ENCODE measurements around the gene LRRC45. TPM values are rescaled to one million over a fixed set of nuclear protein-coding genes. Genes with fewer than 3 reads are reported as not detected.

The LRRC45 gene
- total RNA-seq, 1 donor from 2014 or later, result 17.3 TPM

DNA sequence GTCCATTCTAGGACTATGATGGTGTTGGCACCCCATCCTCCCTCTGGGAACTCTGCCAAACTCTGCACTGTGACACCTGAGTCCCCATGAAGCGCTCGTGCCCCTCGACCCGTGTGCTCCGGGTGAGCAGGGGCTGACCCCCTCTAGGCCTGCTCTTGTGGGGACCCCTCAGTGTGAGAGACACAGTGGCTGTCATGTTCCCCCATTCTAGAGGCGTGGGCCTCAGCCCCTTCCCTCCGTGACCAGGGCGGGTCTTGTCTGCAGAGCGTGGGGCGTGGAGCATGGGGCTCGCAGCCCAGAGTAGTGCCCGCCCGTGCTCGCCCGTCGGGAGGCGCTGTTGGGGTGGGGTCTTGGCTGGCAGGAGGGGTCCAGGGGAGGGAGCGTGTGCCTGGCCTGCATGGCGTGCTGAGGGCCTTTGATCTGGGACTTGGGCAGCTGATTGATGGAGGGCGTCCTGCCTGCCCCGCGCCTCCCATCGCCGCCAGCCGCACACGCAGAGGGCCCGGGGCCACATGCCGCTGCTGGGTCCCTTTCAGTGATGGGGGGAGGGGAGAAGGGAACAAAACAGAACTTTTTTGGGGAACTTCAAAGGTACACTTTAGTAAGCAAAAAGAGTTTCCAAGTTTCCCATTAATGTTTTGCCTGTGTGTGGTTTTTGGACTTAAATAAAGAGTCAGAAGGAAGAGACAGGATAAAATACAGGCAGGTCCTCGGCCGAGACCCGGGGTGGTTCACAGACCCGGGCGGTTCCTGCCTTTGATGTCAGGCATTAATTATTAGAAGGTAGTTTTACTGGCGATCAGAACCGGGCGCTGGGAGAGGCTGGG, 22.9 kb upstream of the LRRC45 start:
- DNase-seq, result no peak
- H3K27me3 ChIP-seq (ENCODE audit: low read depth), result no peaks in the 10 kb centered on the region
- ATAC-seq, result peak; percentile 12 to 19
- intact Hi-C loops (cut with DNase I), result no loop called here
- H3K9me3 ChIP-seq, result no peaks in the 10 kb centered on the region
- TF ChIP-seq, protein P1, sequence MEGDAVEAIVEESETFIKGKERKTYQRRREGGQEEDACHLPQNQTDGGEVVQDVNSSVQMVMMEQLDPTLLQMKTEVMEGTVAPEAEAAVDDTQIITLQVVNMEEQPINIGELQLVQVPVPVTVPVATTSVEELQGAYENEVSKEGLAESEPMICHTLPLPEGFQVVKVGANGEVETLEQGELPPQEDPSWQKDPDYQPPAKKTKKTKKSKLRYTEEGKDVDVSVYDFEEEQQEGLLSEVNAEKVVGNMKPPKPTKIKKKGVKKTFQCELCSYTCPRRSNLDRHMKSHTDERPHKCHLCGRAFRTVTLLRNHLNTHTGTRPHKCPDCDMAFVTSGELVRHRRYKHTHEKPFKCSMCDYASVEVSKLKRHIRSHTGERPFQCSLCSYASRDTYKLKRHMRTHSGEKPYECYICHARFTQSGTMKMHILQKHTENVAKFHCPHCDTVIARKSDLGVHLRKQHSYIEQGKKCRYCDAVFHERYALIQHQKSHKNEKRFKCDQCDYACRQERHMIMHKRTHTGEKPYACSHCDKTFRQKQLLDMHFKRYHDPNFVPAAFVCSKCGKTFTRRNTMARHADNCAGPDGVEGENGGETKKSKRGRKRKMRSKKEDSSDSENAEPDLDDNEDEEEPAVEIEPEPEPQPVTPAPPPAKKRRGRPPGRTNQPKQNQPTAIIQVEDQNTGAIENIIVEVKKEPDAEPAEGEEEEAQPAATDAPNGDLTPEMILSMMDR (IDR thresholded peaks at IDR 0.05), result no peak
- no peak overlapping the region for H3K27ac ChIP-seq
- peaks cover 7% of the 10 kb centered on the region for H3K36me3 ChIP-seq
- no peak overlapping the region for H3K4me3 ChIP-seq
- peaks cover 17% of the 10 kb centered on the region for H3K4me1 ChIP-seq

- DNase-seq (no peak), ATAC-seq (no peak)
- no peaks in the 10 kb centered on the region for H3K9me3 ChIP-seq
- intact Hi-C loops (cut with DNase I), result no loop called here
- TF ChIP-seq, protein P1 (IDR thresholded peaks at IDR 0.05), result no peak
- no peak overlapping the region for H3K4me3 ChIP-seq
- H3K27me3 ChIP-seq (ENCODE audit: low read depth), result no peaks in the 10 kb centered on the region
- no peak overlapping the region for H3K27ac ChIP-seq
- H3K36me3 ChIP-seq, result peaks cover 7% of the 10 kb centered on the region
- peaks cover 12% of the 10 kb centered on the region for H3K4me1 ChIP-seq
These were observed 22.1 kb upstream of the LRRC45 start for GRCh38 chr17:82000803-82001570.

GRCh38 chr17:82001571-82002056, 21.5 kb upstream of the LRRC45 start:
- Histone ChIP-seq H3K9me3 (no peaks in the 10 kb centered on the region), H3K4me1 (peaks cover 12% of the 10 kb centered on the region), H3K27me3 (ENCODE audit: low read depth) (no peaks in the 10 kb centered on the region), H3K27ac (no peak overlapping the region), H3K36me3 (peaks cover 5% of the 10 kb centered on the region), H3K4me3 (no peak overlapping the region)
- ATAC-seq, result no peak
- TF ChIP-seq, protein P1 (IDR thresholded peaks at IDR 0.05), result no peak
- no peak for DNase-seq
- intact Hi-C loops (cut with DNase I), result no loop called here

GRCh38 chr17:82003411-82004381, 19.4 kb upstream of the LRRC45 start:
- ATAC-seq, result no peak
- Histone ChIP-seq H3K4me3 (no peak overlapping the region), H3K27ac (no peak overlapping the region), H3K36me3 (no peaks in the 10 kb centered on the region), H3K27me3 (ENCODE audit: low read depth) (no peaks in the 10 kb centered on the region), H3K4me1 (peaks cover 12% of the 10 kb centered on the region), H3K9me3 (no peaks in the 10 kb centered on the region)
- TF ChIP-seq, protein P1 (IDR thresholded peaks at IDR 0.05), result no peak
- intact Hi-C loops (cut with DNase I), result no loop called here
- no peak for DNase-seq
